Upper lobe of right lung (tissue), 1 donor: Measurements from ENCODE around the gene KDM6A. TPM values are rescaled to one million over a fixed set of nuclear protein-coding genes. Genes with fewer than 3 reads are reported as not detected.
"Not testable (repeated sequence)": the region's sequence is repeated elsewhere in the genome, so short reads cannot be mapped to it uniquely, and the experiment has no call there.

ENCODE experiments used
- ATAC-seq: fragments of 200-7000 bp; cut with Tn5 transposase; one replicate; pipeline ENCODE4 v1.9.1; 2020; ENCODE audit warnings: mild to moderate bottlenecking, moderate library complexity
- DNase-seq: peaks from one replicate; pipeline ENCODE4 v3.0.0-alpha.2; 2020
- H3K27ac ChIP-seq: fragments of 200-600 bp; one replicate; pipeline ENCODE4 v1.8.0; 2022
- H3K27me3 ChIP-seq: fragments of 200-600 bp; one replicate; pipeline ENCODE4 v1.8.0; 2022; ENCODE audit warnings: mild to moderate bottlenecking
- H3K36me3 ChIP-seq: fragments of 200-600 bp; one replicate; pipeline ENCODE4 v1.8.0; 2022
- H3K4me1 ChIP-seq: fragments of 200-600 bp; one replicate; pipeline ENCODE4 v1.8.0; 2022
- H3K4me3 ChIP-seq: fragments of 200-600 bp; one replicate; pipeline ENCODE4 v1.8.0; 2022; ENCODE audit warnings: mild to moderate bottlenecking
- H3K9me3 ChIP-seq: fragments of 200-600 bp; one replicate; pipeline ENCODE4 v1.8.0; 2022
- CTCF ChIP-seq: fragments of 200-600 bp; IDR thresholded peaks from one replicate; pipeline ENCODE4 v1.8.0; 2022; ENCODE audit warnings: antibody characterized with exemption
- intact Hi-C: fragments of 100-400 bp; cut with DNase I; formaldehyde crosslinking; loops from one replicate; pipeline ENCODE4 v1.11.0; 2022
- total RNA-seq: library from RNA; stranded (reverse); fragmentation: NEBNext Ultra II Directional; extraction: Animal tissue kit (Norgen Biotek cat#: 25700); gene quantifications from one replicate; pipeline ENCODE4 v1.2.1, GENCODE V29; 2021
- donor health status: DM: no; HTN: yes; CAD: no; lungs with severe emphysema.

The KDM6A gene
- total RNA-seq, 1 donor from 2014 or later = 24.7 TPM

GRCh38 chrX:44878780-44879179, 5.8 kb downstream of the KDM6A start:
- H3K27ac ChIP-seq = no peak overlapping the region
- H3K36me3 ChIP-seq = no peaks in the 10 kb centered on the region
- no peak for TF ChIP-seq CTCF
- peaks cover 4% of the 10 kb centered on the region for H3K4me1 ChIP-seq
- intact Hi-C loops = no loop called here
- no peaks in the 10 kb centered on the region for H3K9me3 ChIP-seq
- no peak overlapping the region for H3K4me3 ChIP-seq
- DNase-seq = no peak
- no peak for ATAC-seq
- no peaks in the 10 kb centered on the region for H3K27me3 ChIP-seq

GRCh38 chrX:44881549-44881948, 8.6 kb downstream of the KDM6A start:
- TF ChIP-seq CTCF = no peak
- no peaks in the 10 kb centered on the region for H3K27me3 ChIP-seq
- intact Hi-C loops = no loop called here

GRCh38 chrX:44882635-44883034, 9.6 kb downstream of the KDM6A start:
- Histone ChIP-seq H3K27ac (no peak overlapping the region), H3K36me3 (no peaks in the 10 kb centered on the region), H3K4me3 (no peak overlapping the region), H3K27me3 (no peaks in the 10 kb centered on the region), H3K4me1 (peaks cover 4% of the 10 kb centered on the region), H3K9me3 (no peaks in the 10 kb centered on the region)
- intact Hi-C loops = no loop called here
- ATAC-seq (no peak), DNase-seq (no peak)
- TF ChIP-seq CTCF = no peak

More at GRCh38 chrX:44881549-44881948, 8.6 kb downstream of the KDM6A start:
- Histone ChIP-seq H3K4me1 (peaks cover 4% of the 10 kb centered on the region), H3K27ac (no peak overlapping the region), H3K9me3 (no peaks in the 10 kb centered on the region), H3K36me3 (no peaks in the 10 kb centered on the region), H3K4me3 (no peak overlapping the region)
- ATAC-seq (no peak), DNase-seq (no peak)

GRCh38 chrX:44884944-44885343, 12.0 kb downstream of the KDM6A start:
- intact Hi-C loops = no loop called here
- Histone ChIP-seq H3K4me3 (no peak overlapping the region), H3K4me1 (no peaks in the 10 kb centered on the region), H3K36me3 (no peaks in the 10 kb centered on the region), H3K9me3 (no peaks in the 10 kb centered on the region), H3K27ac (no peak overlapping the region), H3K27me3 (no peaks in the 10 kb centered on the region)
- DNase-seq = no peak
- no peak for TF ChIP-seq CTCF
- no peak for ATAC-seq

- Histone ChIP-seq H3K36me3 (no peaks in the 10 kb centered on the region), H3K4me3 (no peak overlapping the region), H3K9me3 (no peaks in the 10 kb centered on the region), H3K27me3 (no peaks in the 10 kb centered on the region), H3K4me1 (no peaks in the 10 kb centered on the region), H3K27ac (no peak overlapping the region)
- intact Hi-C loops = no loop called here
- peak; percentile 48 for ATAC-seq
- DNase-seq = no peak
- no peak for TF ChIP-seq CTCF
Measured at GRCh38 chrX:44889824-44890223, 16.8 kb downstream of the KDM6A start.

- H3K27ac ChIP-seq = no peak overlapping the region
- H3K9me3 ChIP-seq = no peaks in the 10 kb centered on the region
- ATAC-seq (no peak), DNase-seq (no peak)
- intact Hi-C loops = no loop called here
- no peaks in the 10 kb centered on the region for H3K27me3 ChIP-seq
- no peak overlapping the region for H3K4me3 ChIP-seq
- no peak for TF ChIP-seq CTCF
- no peaks in the 10 kb centered on the region for H3K36me3 ChIP-seq
- H3K4me1 ChIP-seq = no peaks in the 10 kb centered on the region
Measured at GRCh38 chrX:44890247-44890646, 17.3 kb downstream of the KDM6A start.

- ATAC-seq, H3K4me3 ChIP-seq, H3K4me1 ChIP-seq, H3K27ac ChIP-seq, H3K27me3 ChIP-seq, DNase-seq, H3K36me3 ChIP-seq, H3K9me3 ChIP-seq, intact Hi-C loops: not testable (repeated sequence)
Measured at GRCh38 chrX:44890687-44891086, 17.7 kb downstream of the KDM6A start.
